HAP-1 (cell line): ENCODE data around the gene PRR33.

Source experiments
- DNase-seq, 2 experiments: peaks; one replicate each; pipeline ENCODE4 v3.0.0-alpha.2; 2016 to 2020; ENCODE audit warnings: low spot score in 2 of 2
- H3K27me3 ChIP-seq: fragments of 250-450 bp; sonication (Bioruptor Pico); 2 replicates; pipeline ENCODE4 v1.5.1; 2020; ENCODE audit warnings: low read depth, mild to moderate bottlenecking, moderate library complexity
- H3K36me3 ChIP-seq: fragments of 250-450 bp; sonication (Bioruptor Pico); replicated peaks from 2 replicates; pipeline ENCODE4 v1.5.1; 2020; ENCODE audit warnings: mild to moderate bottlenecking
- H3K4me1 ChIP-seq: fragments of 250-450 bp; sonication (Bioruptor Pico); 2 replicates; pipeline ENCODE4 v1.5.1; 2020; ENCODE audit warnings: mild to moderate bottlenecking
- H3K4me3 ChIP-seq: fragments of 250-450 bp; sonication (Bioruptor Pico); 2 replicates; pipeline ENCODE4 v1.5.1; 2020; ENCODE audit warnings: mild to moderate bottlenecking, moderate library complexity
- H3K9me3 ChIP-seq: fragments of 250-450 bp; sonication (Bioruptor Pico); 2 replicates; pipeline ENCODE4 v1.5.1; 2020; ENCODE audit warnings: mild to moderate bottlenecking, moderate library complexity
- in situ Hi-C: fragments of 300-500 bp; cut with MboI; formaldehyde crosslinking; loops from 3 replicates; pipeline ENCODE4 v1.14.3; 2020; ENCODE audit warnings: low sequenced_read_pairs, inconsistent platforms, mixed read lengths

The PRR33 gene

GRCh38 chr11:1924181-1924580, 32.5 kb upstream of the PRR33 start:
- in situ Hi-C loops, result no loop called here
- Histone ChIP-seq H3K36me3 (no peaks in the 10 kb centered on the region), H3K4me1 (no peaks in the 10 kb centered on the region), H3K4me3 (no peak overlapping the region), H3K9me3 (no peaks in the 10 kb centered on the region), H3K27me3 (no peaks in the 10 kb centered on the region)
- no peak for DNase-seq

- in situ Hi-C loops, result no loop called here
- no peak for DNase-seq
- Histone ChIP-seq H3K36me3 (no peaks in the 10 kb centered on the region), H3K4me1 (no peaks in the 10 kb centered on the region), H3K4me3 (no peak overlapping the region), H3K27me3 (no peaks in the 10 kb centered on the region), H3K9me3 (no peaks in the 10 kb centered on the region)
These were observed 31.7 kb upstream of the PRR33 start for GRCh38 chr11:1923201-1923956.

GRCh38 chr11:1922481-1923081, 30.9 kb upstream of the PRR33 start:
- H3K27me3 ChIP-seq, result no peaks in the 10 kb centered on the region
- no peaks in the 10 kb centered on the region for H3K36me3 ChIP-seq
- no peak overlapping the region for H3K4me3 ChIP-seq
- in situ Hi-C loops, result no loop called here
- no peaks in the 10 kb centered on the region for H3K4me1 ChIP-seq
- DNase-seq, result no peak
- no peaks in the 10 kb centered on the region for H3K9me3 ChIP-seq

- Histone ChIP-seq H3K27me3 (no peaks in the 10 kb centered on the region), H3K4me1 (no peaks in the 10 kb centered on the region), H3K4me3 (no peak overlapping the region), H3K9me3 (no peaks in the 10 kb centered on the region), H3K36me3 (no peaks in the 10 kb centered on the region)
- in situ Hi-C loops, result no loop called here
- DNase-seq, result no peak
These were observed 30.0 kb upstream of the PRR33 start for GRCh38 chr11:1921574-1922141.

GRCh38 chr11:1920909-1921573, 29.3 kb upstream of the PRR33 start:
- DNase-seq, result no peak
- H3K4me3 ChIP-seq, result no peak overlapping the region
- in situ Hi-C loops, result no loop called here
- no peaks in the 10 kb centered on the region for H3K4me1 ChIP-seq
- H3K36me3 ChIP-seq, result no peaks in the 10 kb centered on the region
- H3K27me3 ChIP-seq, result no peaks in the 10 kb centered on the region
- H3K9me3 ChIP-seq, result no peaks in the 10 kb centered on the region

GRCh38 chr11:1920128-1920908, 28.6 kb upstream of the PRR33 start:
- Histone ChIP-seq H3K9me3 (no peaks in the 10 kb centered on the region), H3K27me3 (no peaks in the 10 kb centered on the region), H3K4me3 (no peak overlapping the region), H3K36me3 (no peaks in the 10 kb centered on the region), H3K4me1 (no peaks in the 10 kb centered on the region)
- in situ Hi-C loops, result no loop called here
- no peak for DNase-seq

- in situ Hi-C loops, result loop anchor here (5.0 kb wide), 1 partner anchor 37 kb away; no protein-coding TSS in a partner anchor
- no peaks in the 10 kb centered on the region for H3K27me3 ChIP-seq
- no peaks in the 10 kb centered on the region for H3K9me3 ChIP-seq
- no peaks in the 10 kb centered on the region for H3K4me1 ChIP-seq
- no peak for DNase-seq
- no peaks in the 10 kb centered on the region for H3K36me3 ChIP-seq
- no peak within 1 kb of the TSS for H3K4me3 ChIP-seq
These were observed 27.9 kb upstream of the PRR33 start, which contains the start of gene TNNT3 for GRCh38 chr11:1919391-1920127. TSS of gene TNNT3 (plus strand) at chr11:1919703. CDS start at chr11:1922875, 3,172 bp downstream.

- no peak for DNase-seq
- in situ Hi-C loops, result loop anchor here (5.0 kb wide), 1 partner anchor 36 kb away; no protein-coding TSS in a partner anchor
These were observed 27.0 kb upstream of the PRR33 start for GRCh38 chr11:1918436-1919315.

GRCh38 chr11:1917523-1918435, 26.1 kb upstream of the PRR33 start:
- DNase-seq, result no peak
- H3K4me3 ChIP-seq, result no peak overlapping the region
- no peaks in the 10 kb centered on the region for H3K27me3 ChIP-seq
- in situ Hi-C loops, result loop anchor here (5.0 kb wide), 1 partner anchor 35 kb away; no protein-coding TSS in a partner anchor
- no peaks in the 10 kb centered on the region for H3K4me1 ChIP-seq
- no peaks in the 10 kb centered on the region for H3K36me3 ChIP-seq
- H3K9me3 ChIP-seq, result no peaks in the 10 kb centered on the region

More at GRCh38 chr11:1918436-1919315, 27.0 kb upstream of the PRR33 start:
- Histone ChIP-seq H3K4me1 (no peaks in the 10 kb centered on the region), H3K9me3 (no peaks in the 10 kb centered on the region), H3K36me3 (no peaks in the 10 kb centered on the region), H3K4me3 (no peak overlapping the region), H3K27me3 (no peaks in the 10 kb centered on the region)

GRCh38 chr11:1916986-1917522, 25.4 kb upstream of the PRR33 start:
- in situ Hi-C loops, result loop anchor here (5.0 kb wide), 1 partner anchor 35 kb away; no protein-coding TSS in a partner anchor
- no peak for DNase-seq
- H3K4me3 ChIP-seq, result no peak overlapping the region
- H3K27me3 ChIP-seq, result no peaks in the 10 kb centered on the region
- H3K9me3 ChIP-seq, result no peaks in the 10 kb centered on the region
- H3K4me1 ChIP-seq, result no peaks in the 10 kb centered on the region
- H3K36me3 ChIP-seq, result no peaks in the 10 kb centered on the region
